Stimulated activated CD8-positive, alpha-beta memory T cell treated with anti-CD3 and anti-CD28 coated beads, Interleukin-15, amount 100 ng/mL, for 1 hour (primary cell): ENCODE results near the gene PLEKHB1.

Source experiments
- DNase-seq: peaks from one replicate; pipeline ENCODE4 v3.0.0-alpha.2; 2020; ENCODE audit warnings: low read depth

Gene PLEKHB1

DNA sequence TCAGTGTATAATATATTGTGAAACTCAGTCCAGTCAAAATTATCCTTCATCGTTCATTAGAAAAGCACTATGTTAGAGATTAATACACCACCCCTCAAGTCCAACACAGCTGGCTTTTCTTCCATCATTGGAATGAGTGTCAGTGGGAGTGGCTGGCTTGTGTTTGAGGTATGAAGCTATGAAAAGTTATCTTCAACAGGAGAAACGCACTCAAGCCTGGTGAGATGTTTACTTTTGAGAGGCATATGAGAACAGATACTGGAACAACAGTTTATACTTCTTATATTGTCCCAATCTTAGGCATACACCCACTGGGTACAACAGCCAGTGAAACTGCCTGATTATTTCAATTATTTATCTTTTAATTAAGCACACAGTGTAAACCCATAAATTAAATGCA is 34.3 kb downstream of the PLEKHB1 start:
- DNase-seq, result no peak

DNA sequence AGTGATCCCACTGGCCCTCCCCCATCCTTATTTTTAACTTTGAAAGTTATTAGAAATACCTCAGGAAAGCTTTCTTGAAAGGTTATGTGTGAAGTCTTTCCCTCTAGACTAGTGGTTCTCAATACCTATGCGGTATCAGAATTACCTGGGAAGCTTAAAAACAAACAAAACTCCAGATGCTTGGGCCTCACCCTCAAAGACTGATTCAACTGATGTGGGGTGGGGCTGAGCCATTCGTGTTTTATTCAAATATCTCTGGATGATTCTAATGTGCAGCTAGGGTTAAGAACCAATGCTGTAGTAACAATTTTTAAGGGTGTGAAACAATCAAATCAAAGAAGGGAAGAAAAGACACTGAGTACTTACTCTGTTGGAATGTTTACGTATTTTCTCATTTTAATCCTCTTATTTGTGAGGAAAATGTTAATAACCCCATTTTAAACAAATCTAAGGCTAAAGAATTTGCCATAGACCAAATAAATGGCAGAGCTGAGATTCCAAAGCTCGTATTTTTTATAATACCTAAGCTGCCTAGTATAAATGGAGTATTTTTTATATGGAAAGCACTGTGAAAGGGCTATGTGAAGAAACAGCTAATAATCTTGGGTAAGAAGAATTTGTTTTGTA is 47.6 kb downstream of the PLEKHB1 start:
- no peak for DNase-seq

DNA sequence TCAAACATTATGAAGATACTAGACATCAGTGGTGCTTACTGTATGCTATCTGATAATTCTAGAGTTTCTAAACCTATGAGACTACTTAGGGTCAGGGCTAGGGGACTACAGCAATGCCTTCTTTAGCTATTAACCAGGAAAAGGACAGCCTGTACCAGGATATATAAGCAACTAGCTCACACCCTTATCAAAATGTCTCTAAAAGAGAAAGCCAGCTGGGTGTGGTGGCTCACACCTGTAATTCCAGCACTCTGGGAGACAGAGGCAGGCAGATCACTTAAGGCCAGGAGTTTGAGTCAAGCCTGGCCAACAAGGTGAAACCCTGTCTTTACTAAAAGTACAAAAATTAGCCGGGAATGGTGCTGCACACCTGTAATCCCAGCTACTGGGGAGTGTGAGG is 58.7 kb downstream of the PLEKHB1 start:
- no peak for DNase-seq

DNA sequence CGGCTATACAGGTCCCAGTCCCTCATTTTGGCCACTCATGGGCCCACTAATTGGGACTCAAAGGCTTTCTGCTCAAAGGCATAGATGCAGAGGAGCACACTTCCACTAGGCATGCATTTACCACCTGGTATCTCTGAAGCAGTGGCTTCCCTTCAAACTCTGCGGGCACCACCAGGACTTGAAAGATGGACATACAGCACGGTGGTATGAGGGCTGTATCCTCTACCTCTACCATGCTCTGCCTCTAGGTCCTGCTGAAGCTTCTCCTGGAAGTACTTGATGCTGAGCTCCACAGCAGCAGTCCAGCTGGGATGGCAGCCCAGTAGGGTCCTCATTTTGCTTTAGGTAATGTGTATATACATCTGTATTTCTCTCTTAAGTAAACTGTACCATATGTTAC is 64.6 kb downstream of the PLEKHB1 start:
- DNase-seq, result no peak
